Right lobe of liver (tissue), 4 donors: ENCODE measurements around the gene FOXK2.

ENCODE experiments used
- POLR2A ChIP-seq: fragments of 450-650 bp; IDR thresholded peaks from one replicate; pipeline ENCODE4 v1.6.1; 2017; ENCODE audit warnings: antibody characterized with exemption, mild to moderate bottlenecking
- TF ChIP-seq, protein P1 (sequence below), 4 donors: fragments of 200-600 bp in 3 of 4; fragments of 450-650 bp in 1 of 4; IDR thresholded peaks; one replicate each; pipeline versions ENCODE4 v1.5.1 to v1.8.0; 2016 to 2022; ENCODE audit warnings: antibody characterized with exemption in 4 of 4, mild to moderate bottlenecking in 2 of 4
- donor health status: DM: no; HTN: no; CAD: no.
- donor health status: DM: no; HTN: no; CAD: no.
- donor health status: DM: no; HTN: yes; CAD: no.

DNA sequence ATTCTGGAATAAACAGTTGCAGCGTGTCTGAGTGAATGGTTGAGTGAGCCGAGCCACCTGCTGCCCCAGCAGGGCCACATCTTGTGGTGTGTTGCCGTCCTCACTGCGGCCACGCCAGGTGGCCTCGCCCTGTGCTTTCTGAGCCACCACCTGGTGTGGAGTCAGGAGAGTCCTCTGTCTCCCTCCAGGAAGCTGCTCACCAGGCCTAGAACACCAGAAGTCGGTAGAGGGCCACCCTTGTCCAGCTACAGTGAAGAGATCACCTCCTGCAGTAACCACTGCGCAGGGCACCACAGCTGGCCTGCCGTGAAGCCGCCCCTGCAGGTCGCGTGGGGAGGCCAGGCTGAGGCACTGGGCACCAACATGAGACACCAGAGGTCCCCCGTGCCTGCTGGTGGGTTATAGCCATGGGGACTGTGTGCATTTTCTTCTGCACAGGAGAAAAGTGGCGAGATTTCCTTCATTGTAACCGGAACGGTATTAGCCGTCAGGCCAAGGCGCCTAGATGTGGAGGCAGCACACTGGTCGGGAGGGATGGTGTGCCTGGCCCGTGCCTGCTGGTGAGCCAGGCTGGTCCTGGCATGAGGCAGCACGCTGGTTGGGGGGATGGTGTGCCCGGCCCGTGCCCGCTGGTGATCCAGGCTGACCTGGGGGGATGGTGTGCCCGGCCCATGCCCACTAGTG lies 28.9 kb upstream of the FOXK2 start:
- TF ChIP-seq POLR2A = no peak
- TF ChIP-seq, protein P1, sequence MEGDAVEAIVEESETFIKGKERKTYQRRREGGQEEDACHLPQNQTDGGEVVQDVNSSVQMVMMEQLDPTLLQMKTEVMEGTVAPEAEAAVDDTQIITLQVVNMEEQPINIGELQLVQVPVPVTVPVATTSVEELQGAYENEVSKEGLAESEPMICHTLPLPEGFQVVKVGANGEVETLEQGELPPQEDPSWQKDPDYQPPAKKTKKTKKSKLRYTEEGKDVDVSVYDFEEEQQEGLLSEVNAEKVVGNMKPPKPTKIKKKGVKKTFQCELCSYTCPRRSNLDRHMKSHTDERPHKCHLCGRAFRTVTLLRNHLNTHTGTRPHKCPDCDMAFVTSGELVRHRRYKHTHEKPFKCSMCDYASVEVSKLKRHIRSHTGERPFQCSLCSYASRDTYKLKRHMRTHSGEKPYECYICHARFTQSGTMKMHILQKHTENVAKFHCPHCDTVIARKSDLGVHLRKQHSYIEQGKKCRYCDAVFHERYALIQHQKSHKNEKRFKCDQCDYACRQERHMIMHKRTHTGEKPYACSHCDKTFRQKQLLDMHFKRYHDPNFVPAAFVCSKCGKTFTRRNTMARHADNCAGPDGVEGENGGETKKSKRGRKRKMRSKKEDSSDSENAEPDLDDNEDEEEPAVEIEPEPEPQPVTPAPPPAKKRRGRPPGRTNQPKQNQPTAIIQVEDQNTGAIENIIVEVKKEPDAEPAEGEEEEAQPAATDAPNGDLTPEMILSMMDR (IDR thresholded peaks at IDR 0.05) = no peak
